ENCODE measurements around the gene CKMT2. TPM values are rescaled to one million over a fixed set of nuclear protein-coding genes. Genes with fewer than 3 reads are reported as not detected.

The CKMT2 gene
- total RNA-seq, 6 experiments from 2014 or later, result not detected

DNA sequence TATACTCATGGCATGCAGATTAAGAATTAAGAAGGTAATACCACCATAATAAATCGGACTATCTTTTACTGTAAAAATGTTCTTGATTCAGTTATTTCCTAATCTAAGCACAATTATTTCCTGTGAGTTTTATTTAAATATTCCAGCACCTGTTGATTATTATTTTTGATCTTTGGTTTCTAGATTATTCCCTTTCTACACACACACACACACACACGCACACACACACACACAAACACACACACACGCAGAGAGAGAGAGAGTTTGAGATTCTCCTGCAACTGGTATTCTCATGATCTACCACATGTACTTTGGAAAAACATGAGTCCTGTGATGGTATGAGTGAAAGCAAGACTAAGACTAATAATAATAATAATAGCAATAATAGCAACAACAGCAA is 17.0 kb upstream of the CKMT2 start:
- TF ChIP-seq, protein P1, sequence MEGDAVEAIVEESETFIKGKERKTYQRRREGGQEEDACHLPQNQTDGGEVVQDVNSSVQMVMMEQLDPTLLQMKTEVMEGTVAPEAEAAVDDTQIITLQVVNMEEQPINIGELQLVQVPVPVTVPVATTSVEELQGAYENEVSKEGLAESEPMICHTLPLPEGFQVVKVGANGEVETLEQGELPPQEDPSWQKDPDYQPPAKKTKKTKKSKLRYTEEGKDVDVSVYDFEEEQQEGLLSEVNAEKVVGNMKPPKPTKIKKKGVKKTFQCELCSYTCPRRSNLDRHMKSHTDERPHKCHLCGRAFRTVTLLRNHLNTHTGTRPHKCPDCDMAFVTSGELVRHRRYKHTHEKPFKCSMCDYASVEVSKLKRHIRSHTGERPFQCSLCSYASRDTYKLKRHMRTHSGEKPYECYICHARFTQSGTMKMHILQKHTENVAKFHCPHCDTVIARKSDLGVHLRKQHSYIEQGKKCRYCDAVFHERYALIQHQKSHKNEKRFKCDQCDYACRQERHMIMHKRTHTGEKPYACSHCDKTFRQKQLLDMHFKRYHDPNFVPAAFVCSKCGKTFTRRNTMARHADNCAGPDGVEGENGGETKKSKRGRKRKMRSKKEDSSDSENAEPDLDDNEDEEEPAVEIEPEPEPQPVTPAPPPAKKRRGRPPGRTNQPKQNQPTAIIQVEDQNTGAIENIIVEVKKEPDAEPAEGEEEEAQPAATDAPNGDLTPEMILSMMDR (IDR thresholded peaks at IDR 0.05), result no peak
- Mint-ChIP-seq H3K27me3 (ENCODE audit: insufficient read depth) (peaks cover 7% of the 10 kb centered on the region), H3K4me1 (ENCODE audit: low read depth) (no peaks in the 10 kb centered on the region), H3K9me3 (no peaks in the 10 kb centered on the region), H3K27ac (no peak overlapping the region), H3K36me3 (ENCODE audit: low read depth) (no peaks in the 10 kb centered on the region), H3K4me3 (no peak overlapping the region)
- DNase-seq, result no peak

DNA sequence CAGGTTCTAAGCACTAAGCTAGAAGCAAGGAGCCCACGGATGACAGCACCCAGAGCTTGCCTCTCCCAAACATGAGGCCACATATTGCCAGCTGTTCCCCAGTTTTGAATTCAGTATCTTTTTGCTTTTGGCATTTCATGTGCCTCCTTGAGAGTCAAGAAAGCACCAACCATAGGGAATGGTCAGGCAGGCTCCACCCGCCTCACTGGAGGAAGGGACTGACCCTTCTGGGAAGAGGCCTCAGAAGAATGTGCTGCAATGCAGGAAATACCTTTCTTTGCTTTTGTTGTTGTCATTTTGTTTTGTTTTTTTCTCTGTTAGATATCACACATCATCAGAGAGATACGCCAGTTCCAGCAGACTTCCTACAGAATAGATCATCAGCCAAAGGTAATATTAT is 13.7 kb upstream of the CKMT2 start:
- no peak overlapping the region for H3K27ac Mint-ChIP-seq
- H3K27me3 Mint-ChIP-seq (ENCODE audit: insufficient read depth), result peaks cover under 1% of the 10 kb centered on the region
- H3K9me3 Mint-ChIP-seq, result no peaks in the 10 kb centered on the region
- no peaks in the 10 kb centered on the region for H3K36me3 Mint-ChIP-seq (ENCODE audit: low read depth)
- TF ChIP-seq, protein P1 (IDR thresholded peaks at IDR 0.05), result no peak
- no peak for DNase-seq
- no peak overlapping the region for H3K4me3 Mint-ChIP-seq
- H3K4me1 Mint-ChIP-seq (ENCODE audit: low read depth), result no peaks in the 10 kb centered on the region

- Mint-ChIP-seq H3K4me1 (ENCODE audit: low read depth) (no peaks in the 10 kb centered on the region), H3K36me3 (ENCODE audit: low read depth) (no peaks in the 10 kb centered on the region), H3K27ac (no peak overlapping the region), H3K9me3 (no peaks in the 10 kb centered on the region), H3K27me3 (ENCODE audit: insufficient read depth) (no peaks in the 10 kb centered on the region; the same call in 1 of the 2 replicates), H3K4me3 (no peak overlapping the region)
- DNase-seq, result no peak
- TF ChIP-seq, protein P1 (IDR thresholded peaks at IDR 0.05), result no peak
Measured at GRCh38 chr5:81222285-81222684, 10.8 kb upstream of the CKMT2 start.

GRCh38 chr5:81225463-81225862 is 7.7 kb upstream of the CKMT2 start:
- no peaks in the 10 kb centered on the region for H3K4me1 Mint-ChIP-seq (ENCODE audit: low read depth)
- no peaks in the 10 kb centered on the region for H3K9me3 Mint-ChIP-seq
- DNase-seq, result no peak
- H3K27ac Mint-ChIP-seq, result no peak overlapping the region
- H3K4me3 Mint-ChIP-seq, result no peak overlapping the region
- no peaks in the 10 kb centered on the region; the same call in none of the 2 replicates for H3K27me3 Mint-ChIP-seq (ENCODE audit: insufficient read depth)
- TF ChIP-seq, protein P1 (IDR thresholded peaks at IDR 0.05), result no peak
- H3K36me3 Mint-ChIP-seq (ENCODE audit: low read depth), result no peaks in the 10 kb centered on the region

DNA sequence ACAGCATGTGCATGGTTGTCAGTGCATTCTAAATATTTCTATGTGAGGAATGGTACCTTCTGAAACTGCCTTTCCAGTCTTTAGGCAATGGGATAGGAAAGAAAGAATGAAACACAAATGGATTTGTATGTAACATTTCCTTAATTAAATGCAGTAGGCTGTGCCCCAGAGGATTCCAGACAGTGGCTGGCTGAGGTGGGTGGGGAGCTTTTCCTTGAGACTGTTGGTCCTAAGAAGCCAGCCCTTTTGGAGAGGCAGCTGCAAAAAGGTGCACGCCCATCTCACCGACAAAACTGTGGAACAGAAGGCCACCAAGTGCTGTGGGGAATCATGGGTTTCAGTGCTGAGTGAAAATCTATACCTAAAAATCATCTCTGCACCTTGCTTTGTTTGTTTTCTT is 6.8 kb upstream of the CKMT2 start:
- Mint-ChIP-seq H3K27me3 (ENCODE audit: insufficient read depth) (no peaks in the 10 kb centered on the region; the same call in none of the 2 replicates), H3K36me3 (ENCODE audit: low read depth) (no peaks in the 10 kb centered on the region), H3K27ac (no peak overlapping the region), H3K9me3 (no peaks in the 10 kb centered on the region), H3K4me1 (ENCODE audit: low read depth) (no peaks in the 10 kb centered on the region), H3K4me3 (no peak overlapping the region)
- TF ChIP-seq, protein P1 (IDR thresholded peaks at IDR 0.05), result no peak
- DNase-seq, result no peak

DNA sequence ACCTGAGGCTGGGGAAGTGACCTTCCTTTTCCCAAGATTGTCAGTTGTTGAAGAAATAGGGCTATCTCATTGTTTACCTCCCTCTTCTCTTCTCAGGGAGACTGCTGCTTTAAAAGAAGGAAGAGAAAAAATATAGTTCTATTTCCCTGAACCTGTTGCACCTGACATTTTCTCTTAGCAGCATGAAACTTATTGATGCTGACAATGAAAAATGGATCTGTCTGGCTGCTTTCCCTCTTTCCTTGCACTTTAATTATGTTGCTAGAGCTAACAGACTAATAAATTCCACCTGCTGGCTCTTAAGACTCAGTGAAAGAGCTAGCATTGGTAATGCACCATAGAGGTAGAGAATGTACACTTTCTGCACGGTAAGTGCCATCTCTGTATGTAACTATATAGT is 6.2 kb upstream of the CKMT2 start:
- Mint-ChIP-seq H3K9me3 (no peaks in the 10 kb centered on the region), H3K36me3 (ENCODE audit: low read depth) (no peaks in the 10 kb centered on the region), H3K27me3 (ENCODE audit: insufficient read depth) (no peaks in the 10 kb centered on the region; the same call in none of the 2 replicates), H3K4me3 (no peak overlapping the region), H3K4me1 (ENCODE audit: low read depth) (no peaks in the 10 kb centered on the region), H3K27ac (no peak overlapping the region)
- no peak for DNase-seq
- TF ChIP-seq, protein P1 (IDR thresholded peaks at IDR 0.05), result no peak

All from HFFc6 (cell line).